Panc1 (cell line): Measurements from ENCODE around the gene NSMCE1.

Experiments
- CTCF ChIP-seq: fragments of 450-650 bp; IDR thresholded peaks from 2 replicates; pipeline ENCODE4 v1.5.1; 2017; ENCODE audit warnings: mild to moderate bottlenecking
- POLR2AphosphoS5 ChIP-seq: IDR thresholded peaks from 2 replicates; pipeline ENCODE4 v1.6.1; 2012; ENCODE audit warnings: mild to moderate bottlenecking, low read depth, low read length, moderate library complexity
- REST ChIP-seq, 2 experiments: IDR thresholded peaks; 2 replicates each; pipeline ENCODE4 v1.6.1; 2011 to 2012; ENCODE audit warnings: low read depth in 2 of 2, control low read depth in 1 of 2, low read length in 1 of 2, mild to moderate bottlenecking in 1 of 2, moderate library complexity in 1 of 2; ENCODE audit not compliant: insufficient read depth in 1 of 2
- TCF7L2 ChIP-seq: IDR thresholded peaks from 2 replicates; pipeline ENCODE4 v1.6.1; 2011; ENCODE audit warnings: mild to moderate bottlenecking, low read depth, low read length, inconsistent platforms

GRCh38 chr16:27316038-27316680 lies 47.6 kb upstream of the NSMCE1 start:
- TF ChIP-seq CTCF (no peak), POLR2AphosphoS5 (no peak), TCF7L2 (no peak), REST (IDR thresholded peaks at IDR 0.05; ENCODE audit: insufficient read depth in 1 of 2, low read depth in 2 of 2, low read length in 1 of 2) (no peak)
